Ecto neural progenitor cell (in vitro differentiated cells): ENCODE results near the gene REPS2.
"Not testable (repeated sequence)": the region's sequence is repeated elsewhere in the genome, so short reads cannot be mapped to it uniquely, and the experiment has no call there.

ENCODE experiments used
- DNase-seq: peaks from one replicate; pipeline ENCODE4 v3.0.0-alpha.2; 2018; ENCODE audit warnings: low spot score

The REPS2 gene

DNA sequence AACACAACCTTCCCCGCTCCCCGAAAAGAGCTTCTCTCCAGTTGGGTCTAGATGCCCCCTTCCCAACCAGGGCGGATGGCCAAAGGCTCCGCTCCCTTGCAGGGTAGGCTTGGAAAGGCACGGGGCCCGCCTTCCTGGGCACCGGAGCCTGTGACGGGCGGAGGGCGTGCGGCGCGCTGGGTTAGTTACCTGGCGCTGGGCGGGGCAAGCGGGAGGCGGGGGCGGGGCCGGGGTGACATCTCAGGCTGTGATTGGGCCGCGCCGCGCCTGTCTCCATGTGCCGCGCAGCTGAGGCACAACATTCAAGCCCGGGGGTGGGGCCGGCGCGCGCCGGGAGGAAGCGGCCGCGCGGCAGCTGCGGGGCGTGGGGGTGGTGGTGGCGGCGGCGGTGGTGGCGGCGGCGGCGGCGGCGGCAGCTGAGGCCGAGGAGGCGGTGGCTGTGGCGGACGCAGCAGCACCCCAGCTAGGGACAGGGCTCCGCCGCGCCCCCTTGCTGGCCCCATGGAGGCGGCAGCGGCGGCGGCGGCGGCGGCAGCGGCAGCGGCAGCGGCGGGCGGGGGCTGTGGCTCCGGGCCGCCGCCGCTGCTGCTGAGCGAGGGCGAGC is at the start of gene REPS2:
REPS2 (plus strand) TSS at position 298 of the 604 bp plus-strand sequence; CDS start at position 502, 204 bp downstream.
- peak; percentile 93 for DNase-seq

DNA sequence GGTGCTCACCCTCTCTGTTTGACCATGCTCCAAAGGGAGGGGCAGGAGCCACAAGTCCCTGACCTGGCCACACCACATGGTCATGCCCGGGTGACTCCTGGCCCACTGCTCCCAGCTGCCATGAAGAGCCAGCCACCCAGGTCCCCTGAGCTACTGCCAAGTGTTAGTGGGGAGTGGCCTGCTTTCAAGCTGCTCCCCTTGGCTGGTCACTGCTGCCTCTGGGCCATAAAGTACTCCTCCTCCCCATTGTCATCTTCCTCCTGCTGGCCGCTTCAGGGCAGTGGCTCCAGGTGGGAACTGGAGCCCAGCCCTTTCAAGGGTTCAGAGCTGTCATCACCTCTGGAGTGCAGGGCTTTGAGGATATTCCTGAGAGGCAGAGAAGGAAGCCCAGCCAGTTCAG is 49.0 kb upstream of the REPS2 start:
- DNase-seq = no peak

DNA sequence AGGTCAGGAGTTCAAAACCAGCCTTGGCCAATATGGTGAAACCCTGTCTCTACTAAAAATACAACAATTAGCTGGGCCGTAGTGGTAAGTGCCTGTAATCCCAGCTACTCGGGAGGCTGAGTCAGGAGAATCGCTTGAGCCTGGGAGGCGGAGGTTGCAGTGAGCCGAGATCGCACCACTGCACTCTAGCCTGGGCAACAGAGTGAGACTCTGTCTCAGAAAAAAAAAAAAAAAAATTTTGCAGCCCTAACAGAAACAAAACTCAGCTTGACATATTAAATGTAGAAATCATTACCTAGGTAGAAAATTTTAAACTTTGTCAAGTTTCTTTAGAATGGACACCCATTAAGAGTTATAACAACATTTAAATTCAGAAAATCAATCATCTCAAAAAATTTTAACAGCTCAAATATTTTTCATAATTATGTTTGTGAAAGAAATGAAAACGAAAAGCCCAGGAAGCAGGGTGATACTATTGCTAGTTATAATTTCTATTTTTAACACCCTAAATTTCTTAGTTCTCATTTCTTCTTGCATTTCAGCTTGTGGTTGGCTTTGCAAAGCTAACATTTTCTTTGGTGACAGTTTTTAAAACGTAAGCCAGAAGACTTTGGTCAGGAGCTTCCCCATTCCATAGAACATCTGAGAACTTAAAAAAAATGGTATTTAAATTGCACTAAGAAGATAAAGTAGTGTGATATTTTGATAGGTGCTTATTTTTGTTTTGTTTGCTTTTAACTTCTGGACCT is 43.0 kb upstream of the REPS2 start:
- DNase-seq = no peak

DNA sequence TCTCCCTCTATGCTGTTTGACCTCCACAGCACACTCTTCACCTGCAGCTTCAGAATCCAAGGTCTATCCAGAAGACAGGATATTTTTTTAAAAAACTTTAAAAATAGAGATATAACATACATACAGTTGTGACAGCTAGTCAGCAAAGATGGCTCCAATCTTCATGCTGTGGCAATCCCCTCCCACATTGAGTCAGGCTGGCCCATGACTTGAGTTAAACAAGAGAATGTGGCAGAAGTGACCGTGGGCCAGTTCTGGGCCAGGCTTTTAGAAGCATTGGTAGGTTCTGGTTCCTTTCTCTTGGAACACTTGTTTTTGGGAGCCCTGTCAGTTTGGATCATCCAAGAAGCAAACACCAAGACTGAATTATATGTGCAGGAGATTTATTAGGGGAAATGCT is 36.1 kb upstream of the REPS2 start:
- DNase-seq = no peak

DNA sequence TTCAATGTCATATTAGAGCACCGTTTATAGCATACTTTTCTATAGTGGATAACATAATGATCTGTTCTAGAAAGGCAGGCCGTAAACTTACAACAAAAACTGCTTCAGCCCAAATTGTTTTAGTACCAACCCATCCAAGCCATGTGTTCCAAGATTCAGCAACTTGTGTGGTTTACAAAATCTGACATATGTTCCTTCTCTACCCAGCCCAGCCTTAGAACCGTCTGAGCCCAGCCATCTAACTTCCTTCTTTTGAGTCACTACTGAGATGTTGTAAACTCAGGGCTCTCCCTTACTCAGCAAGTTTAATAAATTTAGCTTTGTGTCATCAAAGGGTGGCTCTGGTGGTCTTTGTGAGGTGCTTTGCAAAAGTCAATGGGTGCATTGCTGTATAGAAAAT is 32.4 kb upstream of the REPS2 start:
- no peak for DNase-seq

DNA sequence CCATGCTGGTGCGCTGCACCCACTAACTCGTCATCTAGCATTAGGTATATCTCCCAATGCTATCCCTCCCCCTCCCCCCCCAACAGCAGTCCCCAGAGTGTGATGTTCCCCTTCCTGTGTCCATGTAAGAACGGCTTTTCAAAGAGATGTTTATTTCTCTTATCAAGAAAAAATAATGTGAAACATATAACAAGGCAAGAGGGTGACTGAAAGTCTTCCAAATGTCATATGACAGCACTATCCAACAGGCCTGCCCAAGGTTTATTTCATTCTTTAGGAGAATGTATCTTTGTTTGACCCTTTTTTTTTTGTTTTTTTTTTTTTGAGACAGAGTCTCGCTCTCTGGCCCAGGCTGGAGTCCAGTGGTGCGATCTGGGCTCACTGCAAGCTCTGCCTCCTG is 29.9 kb upstream of the REPS2 start:
- no peak for DNase-seq

DNA sequence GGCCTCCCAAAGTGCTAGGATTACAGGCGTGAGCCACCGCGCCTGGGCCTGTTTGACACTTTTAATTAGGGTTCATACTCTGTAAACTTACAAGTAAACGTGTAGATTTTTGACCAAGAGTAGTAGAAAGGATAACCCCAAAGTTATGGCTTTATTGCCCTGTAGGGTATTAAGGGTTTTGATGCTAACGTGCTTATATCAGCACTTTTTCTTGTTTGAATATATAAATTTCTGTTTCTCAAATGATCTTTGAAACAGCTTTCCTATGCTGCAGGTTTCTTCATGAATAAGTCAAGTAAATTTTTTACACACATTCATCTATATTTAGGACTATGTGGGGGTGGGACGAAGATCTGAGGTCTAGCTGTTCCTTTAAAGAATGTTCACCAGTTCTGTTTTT is 29.3 kb upstream of the REPS2 start:
- DNase-seq = no peak

DNA sequence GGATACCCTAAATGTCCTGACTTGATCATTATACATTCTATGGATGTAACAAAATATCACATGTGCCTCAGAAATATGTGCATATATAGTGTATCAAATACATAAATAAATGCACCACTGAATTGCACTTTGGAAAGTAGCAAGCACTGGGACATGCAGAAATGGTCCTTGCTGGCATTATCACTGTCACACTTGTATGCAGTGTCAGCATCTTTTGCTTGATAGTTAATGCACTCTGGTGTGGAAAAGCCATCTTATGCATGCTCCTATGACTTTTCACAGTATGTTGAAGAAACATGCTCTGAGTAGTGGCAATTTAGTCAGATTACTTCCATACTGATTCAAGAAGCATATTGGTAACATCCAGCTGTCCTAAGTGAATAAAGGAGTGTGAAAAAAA is 27.5 kb upstream of the REPS2 start:
- DNase-seq = no peak

DNA sequence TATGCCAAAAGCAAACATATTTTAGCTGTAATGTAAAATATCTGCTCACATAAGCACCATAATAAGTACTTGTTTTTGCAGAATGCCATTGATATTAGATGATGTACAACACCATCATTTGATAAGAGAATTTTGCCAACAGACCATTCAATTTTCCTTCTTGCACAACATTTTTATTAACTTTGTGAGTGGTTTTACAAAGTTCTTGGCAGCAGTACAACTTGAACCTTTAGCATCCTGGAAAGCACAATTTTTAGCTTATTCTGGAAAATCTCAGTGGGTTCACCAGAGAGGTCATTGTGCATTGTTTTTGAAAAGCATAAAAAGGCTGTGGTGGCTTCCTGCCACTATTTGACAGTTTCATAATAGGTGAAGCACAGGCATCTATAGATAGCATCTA is 26.4 kb upstream of the REPS2 start:
- DNase-seq = no peak

DNA sequence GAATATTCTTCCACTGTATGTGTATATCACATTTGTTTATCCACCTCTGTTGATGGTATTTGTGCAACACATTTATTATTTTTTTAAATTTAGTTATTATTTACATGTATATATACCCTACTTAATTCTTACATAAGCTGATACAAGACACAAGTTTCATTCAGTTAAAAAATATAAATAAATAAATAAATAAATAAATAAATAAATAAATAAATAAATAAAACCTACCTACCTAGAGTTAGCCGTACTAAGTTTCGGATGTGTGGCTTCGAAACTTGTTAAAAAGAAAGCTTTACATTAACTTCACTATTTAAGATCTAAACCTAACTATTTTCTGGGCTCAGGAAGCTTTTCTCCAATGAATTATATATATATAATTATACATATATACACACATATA is 23.3 kb upstream of the REPS2 start:
- DNase-seq = no peak

DNA sequence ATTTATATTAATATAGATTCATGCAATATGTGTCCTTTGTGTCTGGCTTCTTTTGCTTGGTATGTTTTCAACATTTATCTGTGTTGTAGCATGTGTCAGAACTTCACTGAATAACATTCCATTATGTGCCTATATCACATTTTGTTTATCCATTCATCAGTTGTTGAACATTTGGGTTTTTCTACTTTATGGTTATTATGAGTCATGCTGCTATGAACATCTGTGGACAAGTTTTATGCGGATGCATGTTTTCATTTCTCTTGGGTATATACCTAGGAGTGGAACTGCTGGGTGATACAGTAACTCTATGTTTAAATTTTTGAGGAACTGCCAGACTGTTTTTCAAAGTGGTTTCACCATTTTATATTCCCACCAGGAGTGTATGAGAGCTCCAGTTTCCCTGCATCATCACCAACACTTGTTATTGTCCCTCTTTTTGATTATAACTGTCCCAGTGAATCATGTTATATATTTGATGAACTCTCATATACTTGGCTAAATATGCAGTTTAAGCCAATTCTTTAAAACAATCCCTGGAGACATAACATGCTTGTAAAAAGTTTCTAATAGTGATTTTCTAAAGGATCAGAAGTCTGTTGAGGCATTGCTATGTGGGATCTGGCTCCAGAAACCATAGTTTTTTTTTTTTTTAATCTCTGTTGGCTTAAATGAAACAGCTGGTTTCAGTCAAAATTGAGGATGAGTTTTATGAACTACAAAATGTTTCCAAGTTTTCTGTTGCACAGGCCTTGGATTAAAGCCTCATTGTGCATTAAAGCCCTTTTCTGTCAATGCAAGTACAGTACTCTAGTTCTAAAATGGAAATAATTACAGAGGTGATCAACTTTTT is 21.6 kb upstream of the REPS2 start:
- DNase-seq = no peak

DNA sequence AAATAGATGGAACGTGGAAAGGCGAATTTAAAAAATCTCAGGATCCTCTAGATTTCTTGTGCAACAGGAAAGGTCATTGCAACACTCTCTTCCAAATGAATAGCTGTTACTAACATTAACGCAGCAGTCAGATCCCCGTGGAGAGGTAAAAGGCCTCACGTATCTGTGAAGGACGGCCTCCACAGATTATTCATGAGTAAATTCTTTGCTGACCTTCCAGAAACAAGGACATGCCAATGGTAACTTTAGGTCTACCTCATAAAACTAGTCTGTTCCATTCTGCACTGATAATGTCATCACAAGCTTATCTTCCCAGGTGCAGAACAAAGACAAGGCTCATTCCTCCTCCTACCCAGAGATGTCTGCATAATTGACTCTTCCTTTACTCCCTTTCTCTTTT is 16.1 kb upstream of the REPS2 start:
- no peak for DNase-seq

DNA sequence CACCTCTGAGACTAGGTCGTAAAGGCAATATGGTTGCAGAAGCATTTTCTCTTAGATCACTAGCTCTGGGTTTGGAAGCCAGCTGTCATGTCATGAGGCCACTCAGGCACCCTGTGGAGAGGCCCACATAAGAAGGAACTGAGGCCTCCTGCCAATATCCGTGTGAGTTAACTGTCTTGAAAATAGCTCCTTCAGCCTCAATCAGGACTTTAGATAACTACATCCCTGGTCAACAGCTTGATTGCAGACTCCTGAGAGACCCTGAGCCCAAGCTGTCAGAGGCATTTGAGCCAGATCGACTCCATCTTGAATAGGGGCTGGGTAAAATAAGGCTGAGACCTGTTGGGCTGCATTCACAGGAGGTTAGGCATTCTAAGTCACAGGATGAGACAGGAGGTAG is 15.1 kb upstream of the REPS2 start:
- no peak for DNase-seq

DNA sequence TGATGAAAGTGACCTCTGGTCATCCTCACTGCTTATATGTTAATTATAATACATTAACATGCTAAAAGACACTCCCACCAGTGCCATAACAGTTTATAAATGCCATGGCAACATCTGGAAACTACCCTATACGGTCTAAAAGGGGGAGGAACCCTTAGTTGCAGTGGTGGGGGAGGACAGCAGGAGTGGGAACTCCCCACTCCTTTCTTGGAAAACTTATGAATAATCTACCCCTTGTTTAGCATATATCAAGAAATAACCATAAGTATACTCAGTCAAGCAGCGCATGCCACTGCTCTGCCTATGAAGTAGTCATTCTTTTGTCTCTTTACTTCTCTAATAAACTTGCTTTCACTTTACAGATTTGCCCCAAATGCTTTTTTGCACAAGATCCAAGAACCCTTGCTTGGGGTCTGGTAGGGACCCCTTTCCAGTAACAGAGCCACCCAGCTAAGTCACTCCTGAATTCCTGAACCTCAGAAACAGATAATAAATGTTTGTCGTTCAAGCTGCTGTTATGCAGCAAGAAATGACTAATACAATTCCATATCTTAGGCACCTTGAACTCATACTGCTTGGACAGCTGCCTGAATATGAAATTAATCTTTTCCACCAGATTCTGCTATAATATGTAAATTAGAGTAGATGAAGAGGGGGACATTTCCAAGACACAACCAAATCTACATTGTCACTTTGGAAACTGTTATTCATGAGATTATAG is 14.4 kb upstream of the REPS2 start:
- DNase-seq = no peak

DNA sequence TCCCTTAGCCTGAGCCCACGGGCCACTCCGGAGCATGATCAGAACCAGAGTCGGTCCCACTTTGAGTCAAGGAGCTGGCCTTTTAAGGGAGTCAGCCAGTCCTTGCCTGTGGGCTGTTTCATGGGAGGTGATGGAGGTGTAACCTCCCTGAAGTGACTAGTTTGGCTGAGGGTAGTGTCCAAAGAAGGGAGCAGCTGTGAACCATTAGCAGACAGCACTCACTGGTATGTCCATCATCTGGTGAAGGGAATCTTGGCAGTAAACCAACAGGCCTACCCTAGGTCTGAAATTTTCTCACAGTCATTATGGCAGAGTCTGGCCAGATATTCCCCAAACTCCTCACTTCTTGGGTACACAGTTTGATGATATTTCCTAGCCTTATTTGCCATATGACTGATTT is 12.3 kb upstream of the REPS2 start:
- DNase-seq = no peak

DNA sequence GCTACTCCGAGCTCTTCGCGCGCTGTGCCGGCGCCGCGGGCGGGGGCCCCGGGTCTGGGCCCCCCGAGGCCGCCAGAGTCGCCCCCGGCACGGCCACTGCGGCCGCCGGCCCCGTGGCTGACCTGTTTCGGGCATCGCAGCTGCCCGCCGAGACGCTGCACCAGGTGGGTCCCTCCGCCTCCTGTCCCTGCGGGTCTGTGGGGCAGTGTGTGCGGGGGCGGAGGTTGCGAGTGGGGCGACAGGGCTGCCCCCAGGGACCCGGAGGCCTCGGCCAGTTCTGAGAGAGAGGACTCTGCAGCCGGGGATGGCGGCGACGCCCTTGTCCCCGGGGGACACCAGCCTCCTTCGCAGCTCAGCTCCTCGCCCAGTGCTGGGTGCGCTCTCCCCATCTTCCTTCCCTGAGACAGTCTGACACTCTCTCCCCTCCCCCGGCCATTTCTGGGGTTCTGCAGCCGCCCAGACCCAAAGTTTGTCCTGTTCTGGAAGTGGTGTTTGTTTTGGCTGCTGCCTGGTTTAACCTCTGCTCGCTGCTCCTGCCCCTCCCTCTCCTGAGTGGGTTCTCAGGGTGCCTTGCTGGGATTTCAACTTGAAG is 609 bp downstream of the REPS2 start:
- DNase-seq = peak; percentile 58

DNA sequence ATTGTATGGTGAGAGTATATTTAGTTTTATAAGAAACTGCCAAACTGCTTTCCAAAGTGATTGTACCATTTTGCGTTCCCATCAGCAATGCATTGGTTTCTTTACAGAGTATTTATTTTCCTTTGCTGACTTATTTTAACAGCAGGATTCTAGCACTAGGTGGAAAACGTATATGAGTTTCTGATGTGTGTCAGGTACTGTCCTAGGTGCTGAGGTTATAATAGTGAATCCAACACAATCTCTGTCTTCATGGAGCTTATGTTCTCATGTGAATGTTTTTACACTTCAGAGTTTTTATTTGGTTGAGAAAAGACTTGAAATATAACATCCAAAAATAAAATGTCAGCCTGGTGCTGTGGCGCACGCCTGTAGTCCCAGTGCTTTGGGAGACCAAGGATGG is 4.0 kb downstream of the REPS2 start:
- no peak for DNase-seq

DNA sequence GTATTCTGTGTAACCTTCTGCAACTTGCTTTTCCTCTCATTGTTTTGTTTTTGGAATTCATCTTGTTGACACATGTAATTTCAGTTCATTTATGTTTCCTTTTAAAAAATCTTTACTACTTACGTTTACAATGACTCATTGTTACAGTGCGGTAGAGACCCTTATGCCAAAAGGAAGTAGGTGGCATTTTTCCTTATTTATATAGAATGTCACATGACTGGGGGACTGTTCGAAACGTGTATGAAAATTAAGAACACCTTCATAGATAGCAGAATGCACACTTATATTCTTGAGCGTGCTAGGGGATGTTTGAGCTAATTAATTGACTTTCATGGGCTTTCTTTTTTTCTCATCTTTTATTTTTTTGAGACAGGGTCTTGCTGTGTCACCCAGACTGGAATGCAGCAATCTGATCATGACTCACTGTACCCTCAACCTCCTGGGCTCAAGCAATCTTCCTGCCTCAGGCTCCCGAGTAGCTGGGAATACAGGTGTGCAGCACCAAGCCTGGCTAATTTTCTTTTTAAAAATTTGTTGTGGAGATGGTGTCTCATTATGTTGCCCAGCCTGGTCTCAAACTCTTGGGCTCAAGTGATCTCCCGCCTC is 7.3 kb downstream of the REPS2 start:
- no peak for DNase-seq

DNA sequence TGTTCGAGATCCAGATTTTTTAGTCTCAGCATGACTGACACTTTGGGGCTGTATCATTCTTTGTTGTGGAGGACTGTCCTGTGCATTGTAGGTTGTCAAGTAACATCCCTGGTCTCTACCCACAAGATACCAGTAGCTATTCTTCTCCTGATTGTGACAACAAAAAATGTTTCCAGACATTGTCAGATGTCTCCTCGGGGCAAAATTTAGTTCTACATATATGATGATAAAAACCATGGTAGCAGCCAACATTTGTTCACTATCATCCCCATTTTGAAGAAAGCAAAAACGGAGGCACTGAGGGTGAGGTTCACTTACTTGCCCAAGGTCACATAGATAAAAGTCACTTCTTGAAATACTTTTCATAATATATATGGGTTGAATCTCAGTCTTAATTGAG is 11.3 kb downstream of the REPS2 start:
- no peak for DNase-seq

DNA sequence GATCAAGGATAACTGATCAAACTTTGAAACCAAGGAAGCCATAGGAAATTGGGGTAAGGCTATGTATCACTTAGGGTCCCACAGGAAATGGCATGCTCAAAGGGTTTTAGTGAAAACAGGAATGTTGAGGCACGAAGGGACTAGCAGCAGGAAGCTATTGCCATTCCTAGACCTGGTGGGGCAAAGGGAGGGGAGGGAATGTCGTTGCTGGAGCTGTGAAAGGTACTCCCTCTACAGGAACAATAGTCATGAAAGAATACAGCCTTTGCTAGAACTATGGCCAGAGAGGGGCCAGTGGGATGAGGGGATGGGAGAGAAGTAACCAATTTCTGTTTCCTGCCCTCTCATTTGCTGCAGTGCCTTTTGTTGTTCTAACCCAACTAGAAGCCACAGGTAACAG is 11.9 kb downstream of the REPS2 start:
- DNase-seq = no peak

DNA sequence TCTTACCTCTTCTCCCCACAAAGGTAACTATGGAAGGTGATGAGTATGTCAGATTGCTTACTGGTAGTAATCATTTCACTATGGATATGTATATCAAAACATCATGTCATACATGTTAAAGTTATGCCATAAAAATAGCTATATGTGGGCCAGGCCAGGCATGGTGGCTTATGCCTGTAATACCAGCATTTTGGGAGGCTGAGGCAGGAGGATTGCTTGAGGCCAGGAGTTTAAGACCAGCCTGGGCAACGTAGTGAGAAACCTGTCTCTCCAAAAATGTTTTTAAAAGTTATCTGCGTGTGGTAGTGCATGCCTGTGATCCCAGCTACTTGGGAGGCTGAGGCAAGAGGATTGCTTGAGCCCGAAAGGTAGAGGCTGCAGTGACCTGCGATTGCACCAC is 16.2 kb downstream of the REPS2 start:
- DNase-seq = not testable (repeated sequence)

DNA sequence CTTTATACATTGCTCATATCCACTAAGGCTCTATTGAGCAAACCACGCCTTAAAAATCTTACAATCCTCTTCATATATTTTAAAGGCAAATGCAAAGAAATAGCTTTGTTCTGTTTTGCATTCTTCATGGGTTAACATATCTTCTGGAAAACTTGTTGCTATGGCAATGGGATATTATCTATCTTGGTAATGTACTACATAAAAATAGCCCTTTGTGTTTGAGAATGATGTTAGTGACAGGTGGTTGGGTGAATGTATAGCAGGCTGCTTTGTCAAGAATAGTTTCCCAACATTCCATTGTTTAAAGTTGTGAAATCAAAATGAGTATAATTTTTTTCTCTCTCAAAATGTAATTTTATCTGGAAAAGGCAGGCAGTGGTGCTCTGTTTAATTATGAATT is 16.8 kb downstream of the REPS2 start:
- no peak for DNase-seq
